ENCODE measurements around the gene ATP8B4. TPM values are rescaled to one million over a fixed set of nuclear protein-coding genes. Genes with fewer than 3 reads are reported as not detected.

The ATP8B4 gene
- total and polyA plus RNA-seq, 2 of the 8 experiments (the other 6 are each of a cell fraction or from before 2014, with no cell fraction given), result 0.17 to 0.24 TPM

DNA sequence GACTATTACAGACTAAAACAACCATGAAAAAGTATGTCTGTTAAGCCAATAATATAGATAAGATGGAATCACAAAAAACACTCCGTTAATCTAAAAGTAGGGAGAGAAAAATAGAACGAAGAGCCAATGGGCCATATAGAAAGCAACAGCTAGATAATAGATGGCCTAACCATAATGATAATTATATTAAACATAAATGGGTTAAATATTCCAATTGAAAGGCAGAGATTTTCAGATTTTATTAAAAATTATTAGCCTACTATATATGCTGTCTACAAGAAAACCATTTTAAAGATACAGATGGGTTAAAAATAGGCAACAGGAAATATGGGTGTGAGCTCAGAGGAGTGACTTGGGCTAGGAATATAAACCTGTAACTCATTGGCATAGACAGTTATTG lies 76.3 kb downstream of the ATP8B4 start:
- Histone ChIP-seq H4K8ac (ENCODE audit: extremely low read depth, insufficient read depth, low read length) (no peak overlapping the region), H3K14ac (ENCODE audit: insufficient read length) (no peak overlapping the region), H3K27ac (ENCODE audit: low read depth, low read length) (no peak overlapping the region), H4K5ac (ENCODE audit: insufficient read length, low read depth, low read length) (no peak overlapping the region), H2AK5ac (ENCODE audit: low read depth, low read length) (no peak overlapping the region), H2BK15ac (ENCODE audit: low read length) (no peak overlapping the region), H2AFZ (ENCODE audit: low read length) (no peak overlapping the region), H3K9ac (replicated peaks in 1 of 4; ENCODE audit: extremely low read depth in 1 of 4, low read depth in 3 of 4, low read length in 3 of 4) (no peak overlapping the region), H2BK120ac (replicated peaks; ENCODE audit: low read depth, low read length) (no peak overlapping the region), H2BK20ac (ENCODE audit: low read length) (no peak overlapping the region), H3K4me3 (ENCODE audit: extremely low read depth in 1 of 4, insufficient read depth in 2 of 4, low read depth in 3 of 4, low read length in 4 of 4) (no peak overlapping the region), H3K4ac (replicated peaks; ENCODE audit: insufficient read length, low read depth, low read length) (no peak overlapping the region), H3K56ac (replicated peaks; ENCODE audit: insufficient read length, low read depth, low read length) (no peak overlapping the region), H3K4me2 (ENCODE audit: insufficient read depth in 1 of 2, low read depth in 2 of 2, low read length in 2 of 2) (no peak overlapping the region), H2BK5ac (ENCODE audit: low read depth, low read length) (no peak overlapping the region), H3K9me3 (ENCODE audit: insufficient read depth in 2 of 2, low read depth in 1 of 2, low read length in 1 of 2) (peaks cover 0 to 10% of the 10 kb centered on the region in 2 experiments; a peak in 1 of 4 replicates), H4K20me1 (replicated peaks in 1 of 2; ENCODE audit: control insufficient read depth in 1 of 2, insufficient read depth in 2 of 2, low read length in 2 of 2) (no peaks in the 10 kb centered on the region), H3K79me1 (ENCODE audit: low read depth, low read length) (no peaks in the 10 kb centered on the region), H3K27me3 (replicated peaks in 1 of 4; ENCODE audit: control insufficient read depth in 3 of 4, extremely low read depth in 1 of 4, insufficient read depth in 3 of 4, low read length in 3 of 4) (no peaks in the 10 kb centered on the region), H3K4me1 (replicated peaks in 1 of 4; ENCODE audit: control insufficient read depth in 3 of 4, insufficient read depth in 4 of 4, low read length in 3 of 4) (no peaks in the 10 kb centered on the region), H2BK12ac (ENCODE audit: low read depth, low read length) (no peak overlapping the region), H3K79me2 (ENCODE audit: control insufficient read depth in 1 of 2, insufficient read depth in 2 of 2, low read length in 2 of 2) (no peaks in the 10 kb centered on the region), H3K23ac (ENCODE audit: insufficient read length) (no peak overlapping the region), H4K91ac (replicated peaks; ENCODE audit: insufficient read length, low read length) (no peak overlapping the region), H3K36me3 (ENCODE audit: control insufficient read depth in 2 of 4, insufficient read depth in 4 of 4, low read length in 3 of 4) (no peaks in the 10 kb centered on the region), H3K18ac (ENCODE audit: extremely low read depth, low read length) (no peak overlapping the region), H3K23me2 (ENCODE audit: low read depth, low read length) (no peaks in the 10 kb centered on the region)
- WGBS, 2 experiments (ENCODE audit: extremely low coverage in 1 of 2, insufficient coverage in 1 of 2, insufficient read length in 1 of 2, insufficient replicate concordance in 2 of 2, low coverage in 1 of 2, low lambda C conversion rate in 2 of 2, missing lambda C conversion rate in 1 of 2), result 94% methylated on average over 2 of the region's 2 CpGs; no CpG with 5 or more reads in 1 of the 2 experiments
- ChIA-PET CTCF (ENCODE audit: partially characterized antibody) (interaction anchor here (0.7 to 1.4 kb wide), 4 partner anchors 12 to 166 kb away, joined by 3 to 5 read pairs (median 3); no protein-coding TSS in a partner anchor), POLR2A (ENCODE audit: partially characterized antibody) (no interaction called here)
- FAIRE-seq (no peak), DNase-seq (ENCODE audit: low read depth in 1 of 2, low spot score in 2 of 2) (no peak)
- no peak for TF ChIP-seq TAF1 (IDR thresholded peaks at IDR 0.05; ENCODE audit: low read depth, low read length)
- no peak for TF ChIP-seq POLR2A (IDR thresholded peaks at IDR 0.05; ENCODE audit: control extremely low read depth in 1 of 2, low read depth in 2 of 2, low read length in 2 of 2)
- TF ChIP-seq KDM1A (IDR thresholded peaks at IDR 0.05; ENCODE audit: borderline replicate concordance, low read length), result no peak
- no peak for TF ChIP-seq RFX5 (IDR thresholded peaks at IDR 0.05; ENCODE audit: borderline replicate concordance, low read depth, low read length)
- TF ChIP-seq EGR1 (IDR thresholded peaks at IDR 0.05; ENCODE audit: borderline replicate concordance, low read depth, low read length), result no peak
- no peak for TF ChIP-seq GABPA (IDR thresholded peaks at IDR 0.05; ENCODE audit: borderline replicate concordance, insufficient read depth, low read length)
- TF ChIP-seq SIRT6 (IDR thresholded peaks at IDR 0.05; ENCODE audit: low read length), result no peak
- TF ChIP-seq CHD1 (IDR thresholded peaks at IDR 0.05; ENCODE audit: low read depth, low read length), result no peak
- TF ChIP-seq TEAD4 (IDR thresholded peaks at IDR 0.05; ENCODE audit: low read depth, low read length), result no peak
- TF ChIP-seq, protein P1, sequence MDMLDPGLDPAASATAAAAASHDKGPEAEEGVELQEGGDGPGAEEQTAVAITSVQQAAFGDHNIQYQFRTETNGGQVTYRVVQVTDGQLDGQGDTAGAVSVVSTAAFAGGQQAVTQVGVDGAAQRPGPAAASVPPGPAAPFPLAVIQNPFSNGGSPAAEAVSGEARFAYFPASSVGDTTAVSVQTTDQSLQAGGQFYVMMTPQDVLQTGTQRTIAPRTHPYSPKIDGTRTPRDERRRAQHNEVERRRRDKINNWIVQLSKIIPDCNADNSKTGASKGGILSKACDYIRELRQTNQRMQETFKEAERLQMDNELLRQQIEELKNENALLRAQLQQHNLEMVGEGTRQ (IDR thresholded peaks at IDR 0.05; ENCODE audit: low read length), result no peak
- TF ChIP-seq CEBPB (IDR thresholded peaks at IDR 0.05; ENCODE audit: low read depth, low read length), result no peak
- TF ChIP-seq SUZ12 (IDR thresholded peaks at IDR 0.05; ENCODE audit: low read length), result no peak
